RWPE1 (cell line): ENCODE measurements around the gene TNIP1.

ENCODE experiments used
- CTCF ChIA-PET: fragments of 350-600 bp; sonication (Branson Sonifier 250); formaldehyde crosslinking; extraction: SDS; loops from one replicate; lab custom pipeline; 2021; lab: Yijun Ruan, JAX
- POLR2A ChIA-PET: fragments of 400-600 bp; formaldehyde crosslinking; extraction: SDS; loops from one replicate; lab custom pipeline; 2020; ENCODE audit warnings: antibody characterized with exemption; ENCODE audit not compliant: low non-redundant PET; lab: Yijun Ruan, JAX
- DNase-seq: peaks from one replicate; pipeline ENCODE4 v3.0.0; 2012; ENCODE audit warnings: low spot score
- H3K27ac ChIP-seq: fragments of 450-650 bp; 2 replicates; pipeline ENCODE4 v1.5.1; 2017
- CTCF ChIP-seq: fragments of 450-650 bp; conservative IDR thresholded peaks from 2 replicates; pipeline ENCODE4 v1.5.1; 2017; ENCODE audit warnings: low read depth, mild to moderate bottlenecking

Gene TNIP1

GRCh38 chr5:151020304-151021110 is 60.3 kb downstream of the TNIP1 start, which contains the start of gene GPX3:
Gene GPX3, plus strand, starts transcription at chr5:151020591. Its CDS starts 64 bp downstream, at chr5:151020655.
- no peak for DNase-seq
- no peak for TF ChIP-seq CTCF
- ChIA-PET POLR2A (no interaction called here), CTCF (interaction anchor here (1.4 kb wide), 1 partner anchor 31 kb away, joined by 4 read pairs; no protein-coding TSS in a partner anchor)
- H3K27ac ChIP-seq = no peak within 1 kb of the TSS

GRCh38 chr5:151019331-151019730 is 61.5 kb downstream of the TNIP1 start:
- ChIA-PET CTCF (interaction anchor here (0.6 kb wide), 1 partner anchor 107 kb away, joined by 5 read pairs; no protein-coding TSS in a partner anchor), POLR2A (no interaction called here)

GRCh38 chr5:151018846-151019245 is 62.0 kb downstream of the TNIP1 start:
- CTCF ChIA-PET = interaction anchor here (0.6 kb wide), 1 partner anchor 107 kb away, joined by 5 read pairs; no protein-coding TSS in a partner anchor
- no peak for DNase-seq
- TF ChIP-seq CTCF = no peak
- H3K27ac ChIP-seq = no peak overlapping the region
- POLR2A ChIA-PET = no interaction called here

More at GRCh38 chr5:151019331-151019730, 61.5 kb downstream of the TNIP1 start:
- TF ChIP-seq CTCF = no peak
- no peak overlapping the region for H3K27ac ChIP-seq
- DNase-seq = no peak

- no peak for TF ChIP-seq CTCF
- no peak for DNase-seq
- POLR2A ChIA-PET = no interaction called here
- no peak overlapping the region for H3K27ac ChIP-seq
- CTCF ChIA-PET = interaction anchor here (0.8 kb wide), 1 partner anchor 147 kb away, joined by 3 read pairs; no protein-coding TSS in a partner anchor
These were observed 62.9 kb downstream of the TNIP1 start for GRCh38 chr5:151017897-151018296.

GRCh38 chr5:151016700-151017099 is 64.1 kb downstream of the TNIP1 start:
- ChIA-PET POLR2A (no interaction called here), CTCF (interaction anchor here (0.9 to 1.0 kb wide), 2 partner anchors 14 to 109 kb away, joined by 3 to 4 read pairs; no protein-coding TSS in a partner anchor)
- no peak for TF ChIP-seq CTCF
- no peak overlapping the region for H3K27ac ChIP-seq
- no peak for DNase-seq

GRCh38 chr5:151015974-151016587 is 64.8 kb downstream of the TNIP1 start:
- DNase-seq = no peak
- no peak for TF ChIP-seq CTCF
- ChIA-PET POLR2A (interaction anchor here (0.5 kb wide), 1 partner anchor 200 kb away, joined by 3 read pairs; no protein-coding TSS in a partner anchor), CTCF (no interaction called here)
- H3K27ac ChIP-seq = no peak overlapping the region
